HepG2 (cell line): ENCODE data around the gene PPP2R5C. TPM values are rescaled to one million over a fixed set of nuclear protein-coding genes. Genes with fewer than 3 reads are reported as not detected.

Source experiments
- AGO2 ChIP-seq: fragments of 200-400 bp; formaldehyde crosslinking; optimal IDR thresholded peaks from 2 replicates; pipeline ENCODE3; 2017; ENCODE audit warnings: mild to moderate bottlenecking, low read depth, low read length, moderate library complexity
- CEBPG ChIP-seq: IDR thresholded peaks from 2 replicates; pipeline ENCODE4 v1.6.1; 2016
- DNMT3B ChIP-seq: conservative IDR thresholded peaks from 2 replicates; pipeline ENCODE4 v1.6.1; 2016; ENCODE audit warnings: missing biosample characterization, control low read depth
- ETV6 ChIP-seq: sonication (generic); formaldehyde crosslinking; conservative IDR thresholded peaks from 2 replicates; pipeline ENCODE4 v1.4.0; 2020; ENCODE audit warnings: missing genetic modification reagents
- GATAD1 ChIP-seq: IDR thresholded peaks from 2 replicates; pipeline ENCODE4 v1.6.1; 2016; ENCODE audit warnings: missing genetic modification reagents, missing compliant biosample characterization
- MBNL3 ChIP-seq: fragments of 250-450 bp; sonication (Bioruptor Pico); conservative IDR thresholded peaks from 2 replicates; pipeline ENCODE4 v1.8.0; 2022; ENCODE audit warnings: mild to moderate bottlenecking, inconsistent platforms
- MTF2 ChIP-seq: sonication (generic); formaldehyde crosslinking; IDR thresholded peaks from 2 replicates; pipeline ENCODE4 v1.5.0; 2020; ENCODE audit warnings: missing genetic modification reagents, borderline replicate concordance
- NRL ChIP-seq: sonication (generic); formaldehyde crosslinking; IDR thresholded peaks from 2 replicates; pipeline ENCODE4 v1.5.0; 2020; ENCODE audit warnings: missing genetic modification reagents, mild to moderate bottlenecking, moderate library complexity, borderline replicate concordance
- SMAD3 ChIP-seq: sonication (generic); formaldehyde crosslinking; IDR thresholded peaks from 2 replicates; pipeline ENCODE4 v1.4.0; 2020; ENCODE audit warnings: missing genetic modification reagents
- STAT5B ChIP-seq: sonication (generic); formaldehyde crosslinking; IDR thresholded peaks from 2 replicates; pipeline ENCODE4 v1.4.0; 2020; ENCODE audit warnings: missing genetic modification reagents
- ZNF224 ChIP-seq: sonication (generic); formaldehyde crosslinking; IDR thresholded peaks from 2 replicates; pipeline ENCODE4 v1.5.0; 2020; ENCODE audit warnings: mild to moderate bottlenecking, missing genetic modification reagents
- ZNF253 ChIP-seq: sonication (generic); formaldehyde crosslinking; IDR thresholded peaks from 2 replicates; pipeline ENCODE4 v1.8.0; 2022; ENCODE audit warnings: mild to moderate bottlenecking, missing genetic modification reagents, borderline replicate concordance
- ZNF260 ChIP-seq: sonication (generic); formaldehyde crosslinking; IDR thresholded peaks from 2 replicates; pipeline ENCODE4 v1.4.0; 2020; ENCODE audit warnings: missing genetic modification reagents, low read depth, mild to moderate bottlenecking, borderline replicate concordance
- ZNF30 ChIP-seq: sonication (generic); formaldehyde crosslinking; IDR thresholded peaks from 2 replicates; pipeline ENCODE4 v1.5.0; 2020; ENCODE audit warnings: mild to moderate bottlenecking, missing genetic modification reagents
- ZNF317 ChIP-seq: sonication (generic); formaldehyde crosslinking; IDR thresholded peaks from 2 replicates; pipeline ENCODE4 v1.5.0; 2020; ENCODE audit warnings: mild to moderate bottlenecking, missing genetic modification reagents
- ZNF547 ChIP-seq: sonication (generic); formaldehyde crosslinking; IDR thresholded peaks from 2 replicates; pipeline ENCODE4 v1.5.1; 2020; ENCODE audit warnings: mild to moderate bottlenecking, missing genetic modification reagents
- ZNF552 ChIP-seq: sonication (generic); formaldehyde crosslinking; IDR thresholded peaks from 2 replicates; pipeline ENCODE4 v1.9.0; 2022; ENCODE audit warnings: missing genetic modification reagents, mild to moderate bottlenecking, borderline replicate concordance
- ZNF841 ChIP-seq: sonication (generic); formaldehyde crosslinking; IDR thresholded peaks from 2 replicates; pipeline ENCODE4 v1.8.1; 2023; ENCODE audit warnings: missing genetic modification reagents, borderline replicate concordance
- polyA plus RNA-seq, 8 experiments: library from polyadenylated mRNA; depleted of rRNA in 3 of 8; stranded (reverse) in 7 of 8; unstranded in 1 of 8; fragments of >200 nt; fragmentation: Illumina TruSeq in 4 of 8; extraction: Trizol in 4 of 8; gene quantifications; 2 replicates each; pipeline versions ENCODE4 v1.2.1 to v1.2.3, GENCODE V29; 2011 to 2016; ENCODE audit warnings: low read depth in 4 of 8, missing spikeins in 1 of 8, mixed read lengths in 1 of 8; ENCODE audit not compliant: insufficient read depth in 1 of 8
- total RNA-seq, 5 experiments: library from RNA; depleted of rRNA; stranded (reverse); fragments of >200 nt; fragmentation: Illumina TruSeq; extraction: Trizol; gene quantifications; 2 replicates each; pipeline ENCODE4 v1.2.3, GENCODE V29; 2016; ENCODE audit warnings: low read depth in 1 of 5
- TF ChIP-seq, protein P1 (sequence below): sonication (generic); formaldehyde crosslinking; IDR thresholded peaks from 2 replicates; pipeline ENCODE4 v1.4.0; 2020; ENCODE audit warnings: mild to moderate bottlenecking, missing genetic modification reagents, borderline replicate concordance
- TF ChIP-seq, protein P2 (sequence below): IDR thresholded peaks from 2 replicates; pipeline ENCODE4 v1.6.1; 2016; ENCODE audit warnings: missing compliant biosample characterization, missing genetic modification reagents, borderline replicate concordance
- TF ChIP-seq, protein P3 (sequence below): sonication (generic); formaldehyde crosslinking; IDR thresholded peaks from 2 replicates; pipeline ENCODE4 v1.8.1; 2023; ENCODE audit warnings: mild to moderate bottlenecking, missing genetic modification reagents
- TF ChIP-seq, protein P4 (sequence below): IDR thresholded peaks from 2 replicates; pipeline ENCODE4 v1.6.1; 2012; ENCODE audit warnings: inconsistent platforms

The PPP2R5C gene
- total and polyA plus RNA-seq, 2 of the 13 experiments (the other 11 are each of a cell fraction or from before 2014, with no cell fraction given) = 74.3 to 78.5 TPM

DNA sequence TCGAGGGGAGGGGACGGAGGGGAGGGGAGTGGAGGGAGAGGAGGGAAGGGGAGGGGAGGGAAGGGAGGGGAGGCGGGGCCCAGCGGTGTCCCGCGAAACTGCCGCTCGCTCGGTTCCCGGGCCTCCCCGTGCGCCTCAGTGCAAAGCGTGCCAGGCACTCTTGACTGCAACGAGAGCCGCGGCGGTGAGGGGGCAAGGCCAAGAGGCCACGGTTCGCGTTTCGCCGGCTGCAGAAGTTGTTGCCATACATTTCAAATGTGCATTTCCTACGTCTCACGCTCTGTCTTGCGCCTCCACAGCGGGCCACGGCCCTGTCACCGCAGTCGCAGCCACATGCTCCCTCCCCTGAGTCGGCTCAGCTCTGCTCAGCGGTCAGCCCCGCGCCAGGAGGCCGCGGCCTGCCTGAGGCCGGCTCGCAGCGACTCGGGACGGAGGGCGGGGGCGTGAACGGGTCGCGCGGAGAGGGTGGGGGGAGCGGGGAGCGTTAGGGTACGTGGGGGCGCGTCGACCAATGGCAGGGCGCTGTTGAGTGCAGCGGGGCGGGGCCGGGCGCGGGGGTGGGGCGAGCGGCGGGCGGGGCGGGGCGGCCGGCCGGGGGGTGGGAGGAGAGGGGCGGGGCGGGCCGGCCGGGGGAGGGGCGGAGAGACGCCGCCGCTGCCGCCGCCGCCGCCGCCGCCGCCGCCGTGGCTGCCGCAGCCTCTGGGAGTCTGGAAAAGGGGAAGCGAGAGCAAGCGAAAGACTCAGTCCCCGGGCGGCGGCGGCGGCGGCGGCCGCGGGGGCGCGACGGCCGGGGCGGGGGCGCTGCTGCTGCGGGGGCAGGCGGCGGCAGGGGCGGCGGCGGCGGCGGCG, at the start of gene PPP2R5C (continued):
- no peak for TF ChIP-seq ZNF260
- no peak for TF ChIP-seq DNMT3B
- TF ChIP-seq, protein P1, sequence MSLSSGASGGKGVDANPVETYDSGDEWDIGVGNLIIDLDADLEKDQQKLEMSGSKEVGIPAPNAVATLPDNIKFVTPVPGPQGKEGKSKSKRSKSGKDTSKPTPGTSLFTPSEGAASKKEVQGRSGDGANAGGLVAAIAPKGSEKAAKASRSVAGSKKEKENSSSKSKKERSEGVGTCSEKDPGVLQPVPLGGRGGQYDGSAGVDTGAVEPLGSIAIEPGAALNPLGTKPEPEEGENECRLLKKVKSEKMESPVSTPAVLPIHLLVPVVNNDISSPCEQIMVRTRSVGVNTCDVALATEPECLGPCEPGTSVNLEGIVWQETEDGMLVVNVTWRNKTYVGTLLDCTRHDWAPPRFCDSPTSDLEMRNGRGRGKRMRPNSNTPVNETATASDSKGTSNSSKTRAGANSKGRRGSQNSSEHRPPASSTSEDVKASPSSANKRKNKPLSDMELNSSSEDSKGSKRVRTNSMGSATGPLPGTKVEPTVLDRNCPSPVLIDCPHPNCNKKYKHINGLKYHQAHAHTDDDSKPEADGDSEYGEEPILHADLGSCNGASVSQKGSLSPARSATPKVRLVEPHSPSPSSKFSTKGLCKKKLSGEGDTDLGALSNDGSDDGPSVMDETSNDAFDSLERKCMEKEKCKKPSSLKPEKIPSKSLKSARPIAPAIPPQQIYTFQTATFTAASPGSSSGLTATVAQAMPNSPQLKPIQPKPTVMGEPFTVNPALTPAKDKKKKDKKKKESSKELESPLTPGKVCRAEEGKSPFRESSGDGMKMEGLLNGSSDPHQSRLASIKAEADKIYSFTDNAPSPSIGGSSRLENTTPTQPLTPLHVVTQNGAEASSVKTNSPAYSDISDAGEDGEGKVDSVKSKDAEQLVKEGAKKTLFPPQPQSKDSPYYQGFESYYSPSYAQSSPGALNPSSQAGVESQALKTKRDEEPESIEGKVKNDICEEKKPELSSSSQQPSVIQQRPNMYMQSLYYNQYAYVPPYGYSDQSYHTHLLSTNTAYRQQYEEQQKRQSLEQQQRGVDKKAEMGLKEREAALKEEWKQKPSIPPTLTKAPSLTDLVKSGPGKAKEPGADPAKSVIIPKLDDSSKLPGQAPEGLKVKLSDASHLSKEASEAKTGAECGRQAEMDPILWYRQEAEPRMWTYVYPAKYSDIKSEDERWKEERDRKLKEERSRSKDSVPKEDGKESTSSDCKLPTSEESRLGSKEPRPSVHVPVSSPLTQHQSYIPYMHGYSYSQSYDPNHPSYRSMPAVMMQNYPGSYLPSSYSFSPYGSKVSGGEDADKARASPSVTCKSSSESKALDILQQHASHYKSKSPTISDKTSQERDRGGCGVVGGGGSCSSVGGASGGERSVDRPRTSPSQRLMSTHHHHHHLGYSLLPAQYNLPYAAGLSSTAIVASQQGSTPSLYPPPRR (CRISPR knock-in tag) = no peak
- no peak for TF ChIP-seq STAT5B (CRISPR knock-in tag)
- TF ChIP-seq CEBPG (CRISPR knock-in tag) = no peak
- no peak for TF ChIP-seq ZNF224 (CRISPR knock-in tag)
- TF ChIP-seq, protein P2, sequence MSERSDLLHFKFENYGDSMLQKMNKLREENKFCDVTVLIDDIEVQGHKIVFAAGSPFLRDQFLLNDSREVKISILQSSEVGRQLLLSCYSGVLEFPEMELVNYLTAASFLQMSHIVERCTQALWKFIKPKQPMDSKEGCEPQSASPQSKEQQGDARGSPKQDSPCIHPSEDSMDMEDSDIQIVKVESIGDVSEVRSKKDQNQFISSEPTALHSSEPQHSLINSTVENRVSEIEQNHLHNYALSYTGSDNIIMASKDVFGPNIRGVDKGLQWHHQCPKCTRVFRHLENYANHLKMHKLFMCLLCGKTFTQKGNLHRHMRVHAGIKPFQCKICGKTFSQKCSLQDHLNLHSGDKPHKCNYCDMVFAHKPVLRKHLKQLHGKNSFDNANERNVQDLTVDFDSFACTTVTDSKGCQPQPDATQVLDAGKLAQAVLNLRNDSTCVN = no peak
- TF ChIP-seq ZNF317 (CRISPR knock-in tag) = 0 out of 2 replicates have a peak, but pooled peaks have one; percentile 30
- TF ChIP-seq AGO2 = peak; percentile 25
- TF ChIP-seq, protein P3, sequence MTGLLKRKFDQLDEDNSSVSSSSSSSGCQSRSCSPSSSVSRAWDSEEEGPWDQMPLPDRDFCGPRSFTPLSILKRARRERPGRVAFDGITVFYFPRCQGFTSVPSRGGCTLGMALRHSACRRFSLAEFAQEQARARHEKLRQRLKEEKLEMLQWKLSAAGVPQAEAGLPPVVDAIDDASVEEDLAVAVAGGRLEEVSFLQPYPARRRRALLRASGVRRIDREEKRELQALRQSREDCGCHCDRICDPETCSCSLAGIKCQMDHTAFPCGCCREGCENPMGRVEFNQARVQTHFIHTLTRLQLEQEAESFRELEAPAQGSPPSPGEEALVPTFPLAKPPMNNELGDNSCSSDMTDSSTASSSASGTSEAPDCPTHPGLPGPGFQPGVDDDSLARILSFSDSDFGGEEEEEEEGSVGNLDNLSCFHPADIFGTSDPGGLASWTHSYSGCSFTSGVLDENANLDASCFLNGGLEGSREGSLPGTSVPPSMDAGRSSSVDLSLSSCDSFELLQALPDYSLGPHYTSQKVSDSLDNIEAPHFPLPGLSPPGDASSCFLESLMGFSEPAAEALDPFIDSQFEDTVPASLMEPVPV (CRISPR knock-in tag) = no peak
- TF ChIP-seq ZNF552 = 0 out of 2 replicates have a peak, but pooled peaks have one; percentile 55
- no peak for TF ChIP-seq ZNF841
- no peak for TF ChIP-seq GATAD1
- TF ChIP-seq MBNL3 (CRISPR knock-in tag) = no peak
- 0 out of 2 replicates have a peak, but pooled peaks have one; percentile 47 for TF ChIP-seq ZNF547
- TF ChIP-seq NRL = peak; percentile 82; the same call in 1 of the 2 replicates
- no peak for TF ChIP-seq ZNF253 (CRISPR knock-in tag)
- TF ChIP-seq, protein P4, sequence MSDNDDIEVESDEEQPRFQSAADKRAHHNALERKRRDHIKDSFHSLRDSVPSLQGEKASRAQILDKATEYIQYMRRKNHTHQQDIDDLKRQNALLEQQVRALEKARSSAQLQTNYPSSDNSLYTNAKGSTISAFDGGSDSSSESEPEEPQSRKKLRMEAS = peak; percentile 76
- 0 out of 2 replicates have a peak, but pooled peaks have one; percentile 22 for TF ChIP-seq ETV6 (CRISPR knock-in tag)
- TF ChIP-seq ZNF30 (CRISPR knock-in tag) = no peak
- no peak for TF ChIP-seq SMAD3 (CRISPR knock-in tag)
- no peak for TF ChIP-seq MTF2
